GM12892 (cell line): ENCODE data around the gene OR52N4. TPM values are rescaled to one million over a fixed set of nuclear protein-coding genes. Genes with fewer than 3 reads are reported as not detected.
A peak's percentile ranks its signal among the peaks of the same experiment; 100 is the strongest.
"Not testable (repeated sequence)": the region's sequence is repeated elsewhere in the genome, so short reads cannot be mapped to it uniquely, and the experiment has no call there.

ENCODE experiments used
- DNase-seq: peaks from one replicate; pipeline ENCODE4 v3.0.0; 2011; ENCODE audit not compliant: insufficient read length
- FAIRE-seq: peaks from 2 replicates; lab custom pipeline; 2011; peaks lifted over from hg19 to GRCh38; lab: Jason Lieb, UNC
- POLR2A ChIP-seq: IDR thresholded peaks from 2 replicates; pipeline ENCODE4 v1.6.1; 2011; ENCODE audit warnings: low read depth, low read length, control low read depth
- POLR2AphosphoS5 ChIP-seq: IDR thresholded peaks from 2 replicates; pipeline ENCODE4 v1.6.1; 2011; ENCODE audit warnings: low read depth, low read length, control low read depth
- TAF1 ChIP-seq: IDR thresholded peaks from 2 replicates; pipeline ENCODE4 v1.6.1; 2011; ENCODE audit warnings: low read depth, mild to moderate bottlenecking, control low read depth, low read length, borderline replicate concordance
- polyA plus RNA-seq: library from polyadenylated mRNA; unstranded; fragments of >200 nt; gene quantifications from one replicate; pipeline ENCODE4 v1.2.1, GENCODE V29; 2012; ENCODE audit warnings: missing spikeins, inconsistent platforms; ENCODE audit not compliant: missing spikeins

OR52N4 gene
- polyA plus RNA-seq: 0.93 TPM

- no peak for TF ChIP-seq POLR2A
- no peak for TF ChIP-seq TAF1
- no peak for TF ChIP-seq POLR2AphosphoS5
- FAIRE-seq (no peak), DNase-seq (no peak)
Observed at GRCh38 chr11:5753943-5754342, at the start of gene OR52N4. Gene OR52N4, plus strand, starts transcription at chr11:5754243. Its CDS starts 498 bp downstream, at chr11:5754741.

- FAIRE-seq (no peak), DNase-seq (no peak)
- TF ChIP-seq TAF1 (no peak), POLR2AphosphoS5 (no peak), POLR2A (no peak)
Observed at GRCh38 chr11:5705688-5706087, 48.4 kb upstream of the OR52N4 start.

- FAIRE-seq (peak; percentile 70), DNase-seq (no peak)
- TF ChIP-seq POLR2AphosphoS5: no peak
- TF ChIP-seq POLR2A: no peak; the same call in 1 of the 2 replicates
- TF ChIP-seq TAF1: no peak
Observed at GRCh38 chr11:5712507-5712906, 41.5 kb upstream of the OR52N4 start.

GRCh38 chr11:5713695-5714094 is 40.3 kb upstream of the OR52N4 start:
- TF ChIP-seq TAF1 (no peak), POLR2AphosphoS5 (no peak), POLR2A (no peak)
- FAIRE-seq (no peak), DNase-seq (no peak)

GRCh38 chr11:5716518-5716917 is 37.5 kb upstream of the OR52N4 start:
- not testable (repeated sequence) for DNase-seq, FAIRE-seq

- DNase-seq (no peak), FAIRE-seq (no peak)
- no peak for TF ChIP-seq POLR2A
- no peak for TF ChIP-seq TAF1
- no peak for TF ChIP-seq POLR2AphosphoS5
Observed at GRCh38 chr11:5719703-5720495, 34.1 kb upstream of the OR52N4 start.

GRCh38 chr11:5722622-5723021 is 31.4 kb upstream of the OR52N4 start:
- DNase-seq: no peak
- TF ChIP-seq TAF1 (no peak), POLR2A (no peak), POLR2AphosphoS5 (no peak)
- FAIRE-seq: no peak

- DNase-seq: no peak
- no peak for TF ChIP-seq POLR2A
- no peak for TF ChIP-seq POLR2AphosphoS5
- no peak for TF ChIP-seq TAF1
- FAIRE-seq: no peak
Observed at GRCh38 chr11:5726351-5726750, 27.7 kb upstream of the OR52N4 start.

- TF ChIP-seq POLR2A (no peak), TAF1 (no peak), POLR2AphosphoS5 (no peak)
- no peak for FAIRE-seq
- no peak for DNase-seq
Observed at GRCh38 chr11:5727691-5728090, 26.4 kb upstream of the OR52N4 start.

- no peak for FAIRE-seq
Observed at GRCh38 chr11:5736396-5736795, 17.6 kb upstream of the OR52N4 start, which contains the start of gene OR56B1. Gene OR56B1, plus strand, starts transcription at chr11:5736448. Its CDS starts 69 bp downstream, at chr11:5736517.

GRCh38 chr11:5737091-5737490 is 17.0 kb upstream of the OR52N4 start:
- FAIRE-seq: no peak
- DNase-seq: no peak
- no peak for TF ChIP-seq POLR2A
- TF ChIP-seq POLR2AphosphoS5: no peak
- TF ChIP-seq TAF1: no peak

More at GRCh38 chr11:5736396-5736795, 17.6 kb upstream of the OR52N4 start, which contains the start of gene OR56B1:
- DNase-seq: no peak
- TF ChIP-seq TAF1 (no peak), POLR2AphosphoS5 (no peak), POLR2A (no peak)
